Forelimb muscle (tissue), 1 donor: ENCODE results near the gene SRCIN1. TPM values are rescaled to one million over a fixed set of nuclear protein-coding genes. Genes with fewer than 3 reads are reported as not detected.
"Not testable (repeated sequence)": the region's sequence is repeated elsewhere in the genome, so short reads cannot be mapped to it uniquely, and the experiment has no call there.

Experiments used
- DNase-seq: peaks from one replicate; pipeline ENCODE4 v3.0.0-alpha.2; 2013; ENCODE audit warnings: low read depth
- polyA plus RNA-seq: library from polyadenylated mRNA; unstranded; fragments of 120-200 nt; gene quantifications from one replicate; pipeline ENCODE4 v1.2.1, GENCODE V29; 2013; ENCODE audit not compliant: insufficient read length

The SRCIN1 gene, protein sequence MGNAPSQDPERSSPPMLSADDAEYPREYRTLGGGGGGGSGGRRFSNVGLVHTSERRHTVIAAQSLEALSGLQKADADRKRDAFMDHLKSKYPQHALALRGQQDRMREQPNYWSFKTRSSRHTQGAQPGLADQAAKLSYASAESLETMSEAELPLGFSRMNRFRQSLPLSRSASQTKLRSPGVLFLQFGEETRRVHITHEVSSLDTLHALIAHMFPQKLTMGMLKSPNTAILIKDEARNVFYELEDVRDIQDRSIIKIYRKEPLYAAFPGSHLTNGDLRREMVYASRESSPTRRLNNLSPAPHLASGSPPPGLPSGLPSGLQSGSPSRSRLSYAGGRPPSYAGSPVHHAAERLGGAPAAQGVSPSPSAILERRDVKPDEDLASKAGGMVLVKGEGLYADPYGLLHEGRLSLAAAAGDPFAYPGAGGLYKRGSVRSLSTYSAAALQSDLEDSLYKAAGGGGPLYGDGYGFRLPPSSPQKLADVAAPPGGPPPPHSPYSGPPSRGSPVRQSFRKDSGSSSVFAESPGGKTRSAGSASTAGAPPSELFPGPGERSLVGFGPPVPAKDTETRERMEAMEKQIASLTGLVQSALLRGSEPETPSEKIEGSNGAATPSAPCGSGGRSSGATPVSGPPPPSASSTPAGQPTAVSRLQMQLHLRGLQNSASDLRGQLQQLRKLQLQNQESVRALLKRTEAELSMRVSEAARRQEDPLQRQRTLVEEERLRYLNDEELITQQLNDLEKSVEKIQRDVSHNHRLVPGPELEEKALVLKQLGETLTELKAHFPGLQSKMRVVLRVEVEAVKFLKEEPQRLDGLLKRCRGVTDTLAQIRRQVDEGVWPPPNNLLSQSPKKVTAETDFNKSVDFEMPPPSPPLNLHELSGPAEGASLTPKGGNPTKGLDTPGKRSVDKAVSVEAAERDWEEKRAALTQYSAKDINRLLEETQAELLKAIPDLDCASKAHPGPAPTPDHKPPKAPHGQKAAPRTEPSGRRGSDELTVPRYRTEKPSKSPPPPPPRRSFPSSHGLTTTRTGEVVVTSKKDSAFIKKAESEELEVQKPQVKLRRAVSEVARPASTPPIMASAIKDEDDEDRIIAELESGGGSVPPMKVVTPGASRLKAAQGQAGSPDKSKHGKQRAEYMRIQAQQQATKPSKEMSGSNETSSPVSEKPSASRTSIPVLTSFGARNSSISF
- 0.96 TPM for polyA plus RNA-seq

GRCh38 chr17:38605841-38606645 lies at the start of gene SRCIN1:
Gene SRCIN1, minus strand, starts transcription at chr17:38605952. Its CDS starts 247 bp downstream, at chr17:38605705.
- no peak for DNase-seq

DNA sequence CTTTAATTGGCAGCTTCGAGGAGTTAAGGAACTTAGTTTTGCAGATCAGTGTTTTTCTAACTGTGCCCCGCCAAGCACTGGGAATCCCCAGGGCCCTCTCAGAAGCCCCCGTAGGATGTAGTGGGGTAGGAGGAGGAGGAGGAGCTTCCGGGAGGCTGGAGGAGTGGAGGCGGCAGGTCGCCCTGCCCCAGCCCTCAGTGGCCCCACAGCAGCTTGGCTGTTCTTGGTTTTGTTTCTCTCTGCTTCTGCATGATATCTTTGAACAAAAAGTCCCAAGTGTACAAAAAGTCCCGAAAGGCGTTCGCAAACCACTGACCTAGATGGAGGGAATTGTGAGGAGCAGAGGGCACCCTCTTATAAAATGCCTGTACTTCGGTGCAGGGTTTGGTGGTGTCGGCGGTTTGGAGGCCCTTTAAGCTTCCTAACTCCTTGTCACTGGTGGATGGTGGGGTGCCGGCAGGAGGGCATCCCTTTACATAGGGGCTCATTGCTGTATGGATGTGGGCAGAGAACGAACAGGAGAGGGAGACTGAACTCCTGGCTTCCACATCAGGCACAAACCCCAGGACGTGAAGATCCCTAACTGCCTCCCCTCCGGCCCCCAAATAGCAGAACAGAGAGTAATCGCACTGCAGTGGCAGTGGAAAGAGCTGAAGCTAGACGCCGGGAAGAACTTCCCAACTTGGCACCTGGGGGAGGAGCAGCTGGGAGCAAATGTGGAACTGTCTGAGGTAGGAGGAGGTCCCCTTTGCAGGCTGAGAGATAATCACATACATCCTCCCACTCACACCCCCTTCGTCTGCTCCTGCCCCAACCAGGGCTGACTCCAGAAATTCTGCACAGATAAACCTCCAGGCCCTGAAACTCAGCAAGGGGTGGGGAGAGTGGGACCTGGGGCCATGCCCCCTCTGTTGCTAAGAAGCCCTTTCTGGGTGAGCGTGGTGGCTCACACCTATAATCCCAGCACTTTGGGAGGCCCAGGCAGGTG lies 49.0 kb upstream of the SRCIN1 start:
- DNase-seq = no peak

DNA sequence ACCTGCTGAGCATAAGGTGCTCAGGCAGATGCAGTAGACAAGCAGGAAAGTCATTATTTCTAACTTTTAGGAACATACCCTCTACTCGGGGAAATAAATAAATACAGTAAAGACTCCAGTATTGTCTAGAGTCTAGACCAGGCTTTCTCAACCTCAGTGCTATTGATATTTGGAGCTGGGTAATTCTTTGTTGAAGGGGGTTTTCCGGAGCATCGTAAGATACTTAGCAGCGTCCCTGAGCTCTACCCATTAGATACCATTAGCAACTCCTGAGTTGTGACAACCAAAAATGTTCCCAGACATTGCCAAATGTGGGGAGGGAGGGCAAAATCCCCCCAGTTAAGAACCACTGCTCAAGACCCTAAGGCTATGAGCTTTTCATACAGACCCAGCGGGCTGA lies 47.9 kb upstream of the SRCIN1 start:
- DNase-seq = no peak

DNA sequence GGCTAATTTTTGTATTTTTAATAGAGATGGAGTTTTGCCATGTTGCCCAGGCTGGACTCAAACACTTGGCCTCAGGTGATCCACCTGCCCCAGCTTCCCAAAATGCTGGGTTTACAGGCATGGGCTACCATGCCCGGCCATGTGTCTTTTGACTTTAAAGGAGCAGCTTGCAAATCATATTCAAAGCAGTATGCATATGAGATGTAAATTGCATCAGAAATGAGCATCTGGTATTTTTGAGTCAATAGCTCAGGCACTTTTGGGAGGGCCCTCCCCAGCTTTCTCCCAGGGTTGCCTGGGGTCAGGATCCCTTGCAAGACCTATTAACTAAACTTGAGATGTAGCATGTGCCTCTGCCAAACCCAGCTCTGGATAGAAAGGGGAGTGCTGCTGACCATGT lies 47.5 kb upstream of the SRCIN1 start:
- DNase-seq = no peak

DNA sequence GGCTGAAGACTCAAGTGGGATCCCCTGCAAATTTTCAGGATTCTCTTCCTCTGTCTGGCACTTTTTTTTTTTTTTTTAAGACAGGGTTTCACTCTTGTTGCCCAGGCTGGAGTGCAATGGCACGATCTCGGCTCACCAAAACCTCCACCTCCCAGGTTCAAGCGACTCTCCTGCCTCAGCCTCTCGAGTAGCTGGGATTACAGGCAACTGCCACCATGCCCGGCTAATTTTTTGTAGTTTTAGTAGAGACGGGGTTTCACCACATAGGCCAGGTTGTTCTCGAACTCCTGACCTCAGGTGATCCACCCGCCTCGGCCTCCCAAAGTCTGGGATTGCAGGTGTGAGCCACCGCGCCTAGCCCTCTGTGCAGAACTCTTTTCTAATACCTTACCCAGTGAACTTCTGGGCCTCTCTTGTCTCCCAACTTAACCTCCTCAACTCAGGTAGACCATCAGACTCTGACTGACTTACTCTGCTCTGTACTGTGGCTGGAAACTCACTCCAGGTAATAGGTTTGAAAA lies 45.0 kb upstream of the SRCIN1 start:
- DNase-seq = not testable (repeated sequence)

GRCh38 chr17:38637951-38638350 lies 32.2 kb upstream of the SRCIN1 start:
- DNase-seq = no peak

DNA sequence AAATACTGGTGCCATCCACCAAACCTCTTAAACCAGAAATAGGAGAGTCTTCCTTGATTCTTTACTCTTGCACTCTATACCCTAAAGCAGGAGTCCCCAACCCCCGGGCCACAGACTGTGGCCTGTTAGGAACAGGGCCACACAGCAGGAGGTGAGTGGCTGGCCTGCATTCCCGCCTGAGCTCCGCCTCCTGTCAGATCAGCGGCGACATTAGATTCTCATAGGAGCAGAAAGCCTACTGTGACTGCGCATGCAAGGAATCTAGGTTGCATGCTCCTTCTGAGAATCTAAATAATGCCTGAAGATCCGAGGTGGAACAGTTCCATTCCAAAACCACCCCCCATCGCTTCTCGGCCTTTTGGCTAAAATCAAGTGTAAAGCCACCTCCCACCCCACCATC lies 30.3 kb upstream of the SRCIN1 start:
- no peak for DNase-seq

GRCh38 chr17:38632334-38632733 lies 26.6 kb upstream of the SRCIN1 start:
- DNase-seq = no peak

DNA sequence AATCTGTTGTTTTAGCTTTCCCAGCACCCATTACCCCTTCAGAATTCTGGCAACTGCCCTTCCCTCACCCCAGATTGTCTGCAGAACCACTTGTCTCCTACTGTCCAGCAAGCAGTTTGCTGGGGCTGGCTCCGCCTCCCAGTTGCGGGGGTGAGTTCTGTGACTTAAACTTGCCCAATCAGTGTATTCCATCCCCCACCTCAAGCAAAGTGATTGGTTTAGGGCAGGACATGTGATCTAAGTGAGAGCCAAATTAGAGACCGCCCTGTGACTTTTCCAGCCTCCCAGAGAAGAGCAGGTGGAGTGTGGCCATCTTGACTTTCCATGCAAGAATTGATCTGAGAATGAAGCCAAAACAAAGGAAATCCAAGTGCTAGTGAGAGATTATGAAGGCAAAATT lies 22.7 kb upstream of the SRCIN1 start:
- DNase-seq = no peak

DNA sequence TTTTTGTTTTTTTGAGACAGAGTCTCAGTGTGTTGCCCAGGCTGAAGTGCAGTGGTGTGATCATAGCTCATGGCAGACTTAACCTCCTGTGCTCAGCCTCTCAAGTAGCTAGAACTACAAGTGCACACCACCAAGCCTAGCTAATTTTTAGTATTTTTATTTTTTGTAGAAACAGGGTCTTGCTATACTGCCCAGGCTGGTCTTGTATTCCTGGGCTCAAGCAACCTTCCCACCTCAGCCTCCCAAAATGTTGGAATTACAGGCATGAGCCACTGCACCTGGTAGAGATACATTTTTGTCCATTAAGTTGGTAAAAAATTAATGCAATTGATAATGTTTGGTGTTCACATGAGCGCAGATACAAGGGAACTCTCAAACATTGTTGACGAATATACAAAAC lies 22.2 kb upstream of the SRCIN1 start:
- DNase-seq = no peak

DNA sequence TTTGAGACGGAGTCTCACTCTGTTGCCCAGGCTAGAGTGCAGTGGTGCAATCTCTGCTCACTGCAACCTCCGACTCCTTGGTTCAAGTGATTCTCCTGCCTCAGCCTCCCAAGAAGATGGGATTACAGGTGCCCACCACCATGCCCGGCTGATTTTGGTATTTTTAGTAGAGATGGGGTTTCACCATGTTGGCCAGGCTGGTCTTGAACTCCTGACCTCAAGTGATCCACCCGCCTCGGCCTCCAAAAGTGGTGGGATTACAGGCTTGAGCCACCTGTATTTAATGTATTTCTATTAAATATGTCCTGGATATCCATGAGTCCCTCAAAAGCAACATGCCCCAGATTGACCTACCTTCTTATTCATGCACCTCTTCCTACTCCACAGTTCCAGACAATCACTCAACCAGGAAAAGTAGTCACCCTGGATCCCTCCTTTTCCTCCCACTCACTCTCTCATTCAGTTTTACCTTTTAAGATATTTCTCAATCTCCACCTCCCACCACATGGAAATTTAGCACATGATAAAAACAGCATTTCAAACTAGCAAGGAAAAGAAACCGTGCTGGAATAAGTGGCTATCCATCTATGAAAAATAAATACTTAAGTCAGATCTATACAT lies 21.0 kb upstream of the SRCIN1 start:
- not testable (repeated sequence) for DNase-seq

- no peak for DNase-seq
Measured at GRCh38 chr17:38625482-38625881, 19.7 kb upstream of the SRCIN1 start.

DNA sequence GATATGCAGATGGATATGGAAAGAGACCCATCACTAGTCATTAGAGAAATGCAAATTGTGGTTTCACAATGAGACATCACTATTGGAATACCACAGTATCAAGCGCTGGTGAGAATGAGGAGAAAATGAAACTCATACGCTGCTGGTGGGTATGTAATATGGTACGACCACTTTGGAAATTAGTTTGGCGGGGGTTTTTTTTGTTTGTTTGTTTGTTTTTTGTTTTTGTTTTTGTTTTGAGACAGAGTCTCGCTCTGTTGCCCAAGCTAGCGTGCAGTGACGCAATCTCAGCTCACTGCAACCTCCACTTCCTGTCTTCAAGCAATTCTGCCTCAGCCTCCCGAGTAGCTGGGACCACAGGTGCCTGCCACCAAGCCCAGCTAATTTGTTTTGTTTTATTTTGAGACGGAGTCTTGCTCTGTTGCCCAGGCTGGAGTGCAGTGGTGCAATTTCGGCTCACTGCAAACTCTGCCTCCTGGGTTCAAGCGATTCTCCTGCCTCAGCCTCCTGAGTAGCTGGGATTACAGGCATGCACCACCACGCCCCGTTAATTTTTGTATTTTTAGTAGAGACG lies 19.1 kb upstream of the SRCIN1 start:
- DNase-seq = not testable (repeated sequence)

DNA sequence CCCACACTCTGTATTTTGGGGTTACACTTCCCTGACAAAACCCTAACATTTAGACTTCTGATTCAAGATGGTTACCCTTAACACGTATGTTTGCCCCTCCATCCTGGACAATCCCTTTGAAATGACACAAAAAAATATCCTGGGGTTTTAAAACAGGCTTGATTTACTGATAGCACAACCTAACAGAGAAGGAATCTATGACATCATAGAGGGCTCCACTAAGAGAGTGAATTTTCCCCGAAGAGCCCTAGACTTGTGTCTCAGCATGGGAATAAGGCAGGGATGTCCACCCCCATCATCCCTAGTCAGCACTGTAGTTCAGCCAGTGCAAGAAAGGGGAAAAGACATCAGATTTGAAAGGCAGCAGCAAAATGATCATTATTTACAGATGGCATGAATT lies 15.8 kb upstream of the SRCIN1 start:
- DNase-seq = no peak

DNA sequence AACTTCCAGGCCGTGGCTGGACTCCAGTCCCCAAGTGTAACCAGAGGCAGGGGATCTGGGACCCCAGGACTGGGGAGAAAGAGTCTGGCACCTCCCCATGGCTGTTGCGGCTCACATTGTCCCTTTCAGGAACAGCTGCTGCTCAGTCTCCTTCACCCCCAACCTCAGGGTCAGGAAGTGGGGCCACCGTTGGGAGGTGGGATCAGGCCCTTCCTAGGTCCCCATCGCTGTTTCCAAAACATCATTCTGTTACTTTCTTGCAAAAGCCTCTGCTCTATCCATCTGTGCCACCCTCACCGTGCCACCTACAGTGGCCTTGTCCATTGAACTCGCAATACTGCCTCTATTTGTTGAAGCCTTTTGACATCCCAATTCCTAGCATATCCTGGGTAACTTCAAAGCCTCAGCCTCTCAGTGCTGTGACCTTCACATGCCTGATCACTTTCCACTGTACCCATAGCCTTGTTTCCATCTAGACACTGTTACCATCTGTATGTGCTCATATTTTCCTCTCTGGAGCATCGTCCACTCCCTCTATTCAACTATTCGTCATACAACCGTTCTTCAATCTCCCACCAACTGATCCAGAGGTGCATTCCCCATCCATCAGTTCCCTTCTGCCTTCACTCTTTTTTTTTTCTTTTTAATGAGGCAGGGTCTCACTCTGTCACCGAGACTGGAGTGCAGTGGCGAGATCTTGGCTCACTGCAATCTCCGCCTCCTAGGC lies 15.0 kb upstream of the SRCIN1 start:
- DNase-seq = no peak

GRCh38 chr17:38619937-38620550 lies 14.3 kb upstream of the SRCIN1 start:
- no peak for DNase-seq

DNA sequence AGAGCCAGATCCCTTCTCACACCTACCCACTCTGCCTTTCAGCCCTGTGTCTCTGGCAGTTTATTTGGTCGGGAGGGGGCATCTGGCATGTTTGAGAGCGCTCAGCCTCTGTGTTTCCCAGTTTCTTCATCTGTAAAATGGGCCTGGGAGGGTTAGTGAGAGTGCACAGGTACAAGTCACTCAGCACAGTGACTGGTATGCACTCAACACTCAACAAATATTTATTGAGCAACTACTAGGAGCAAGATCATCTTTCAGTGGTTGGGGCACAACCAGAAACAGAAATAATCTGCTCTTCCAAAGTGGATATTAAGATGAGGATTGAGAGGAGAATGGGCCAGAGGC lies 13.7 kb upstream of the SRCIN1 start:
- DNase-seq = no peak
